Left lung (tissue), 10 donors: ENCODE data around the gene JCAD. TPM values are rescaled to one million over a fixed set of nuclear protein-coding genes. Genes with fewer than 3 reads are reported as not detected.

ENCODE experiments used
- ATAC-seq: fragments of 200-7000 bp; cut with Tn5 transposase; one replicate; pipeline ENCODE4 v1.9.1; 2020; ENCODE audit warnings: moderate library complexity
- DNase-seq, 4 donors: peaks; one replicate each; pipeline ENCODE4 v3.0.0-alpha.2; 2013 to 2020
- H3K27ac ChIP-seq, 2 donors: fragments of 200-600 bp; sonication (generic) in 1 of 2; one replicate each; pipeline versions ENCODE4 v1.5.0 to v1.8.0; 2020 to 2021
- H3K27me3 ChIP-seq, 2 donors: fragments of 200-600 bp; sonication (generic) in 1 of 2; one replicate each; pipeline versions ENCODE4 v1.5.0 to v1.8.0; 2020 to 2021
- H3K36me3 ChIP-seq, 2 donors: fragments of 200-600 bp; sonication (generic) in 1 of 2; one replicate each; pipeline versions ENCODE4 v1.5.0 to v1.8.0; 2020 to 2021
- H3K4me1 ChIP-seq, 2 donors: fragments of 200-600 bp; one replicate each; pipeline ENCODE4 v1.8.0; 2021
- H3K4me3 ChIP-seq, 2 donors: fragments of 200-600 bp; sonication (generic) in 1 of 2; one replicate each; pipeline versions ENCODE4 v1.5.0 to v1.8.0; 2020 to 2021; ENCODE audit warnings: mild to moderate bottlenecking in 1 of 2
- H3K9me3 ChIP-seq, 2 donors: fragments of 200-600 bp; sonication (generic) in 1 of 2; one replicate each; pipeline versions ENCODE4 v1.5.0 to v1.8.0; 2020 to 2021
- CTCF ChIP-seq, 2 donors: fragments of 200-600 bp; sonication (generic) in 1 of 2; IDR thresholded peaks; one replicate each; pipeline versions ENCODE4 v1.5.0 to v1.8.0; 2021; ENCODE audit warnings: antibody characterized with exemption in 2 of 2
- intact Hi-C, 2 donors: fragments of 100-400 bp; cut with DNase I; formaldehyde crosslinking; loops; one replicate each; pipeline versions ENCODE4 v1.11.2 to v1.14.2; 2022
- polyA plus RNA-seq, 6 donors: library from polyadenylated mRNA; unstranded; fragments of 120-200 nt; gene quantifications; one replicate each; pipeline ENCODE4 v1.2.1, GENCODE V29; 2013; ENCODE audit not compliant: insufficient read length in 6 of 6
- total RNA-seq, 2 donors: library from RNA; stranded (reverse); fragmentation: NEBNext Ultra II Directional; extraction: Animal tissue kit (Norgen Biotek cat#: 25700); gene quantifications; one replicate each; pipeline ENCODE4 v1.2.1, GENCODE V29; 2021
- donor health status: DM: no; HTN: yes; CAD: no.
- donor health status: DM: no; HTN: no; CAD: no.

Gene JCAD
- total and polyA plus RNA-seq, 8 donors, result 28.7 to 88.4 (median 71.0) TPM

DNA sequence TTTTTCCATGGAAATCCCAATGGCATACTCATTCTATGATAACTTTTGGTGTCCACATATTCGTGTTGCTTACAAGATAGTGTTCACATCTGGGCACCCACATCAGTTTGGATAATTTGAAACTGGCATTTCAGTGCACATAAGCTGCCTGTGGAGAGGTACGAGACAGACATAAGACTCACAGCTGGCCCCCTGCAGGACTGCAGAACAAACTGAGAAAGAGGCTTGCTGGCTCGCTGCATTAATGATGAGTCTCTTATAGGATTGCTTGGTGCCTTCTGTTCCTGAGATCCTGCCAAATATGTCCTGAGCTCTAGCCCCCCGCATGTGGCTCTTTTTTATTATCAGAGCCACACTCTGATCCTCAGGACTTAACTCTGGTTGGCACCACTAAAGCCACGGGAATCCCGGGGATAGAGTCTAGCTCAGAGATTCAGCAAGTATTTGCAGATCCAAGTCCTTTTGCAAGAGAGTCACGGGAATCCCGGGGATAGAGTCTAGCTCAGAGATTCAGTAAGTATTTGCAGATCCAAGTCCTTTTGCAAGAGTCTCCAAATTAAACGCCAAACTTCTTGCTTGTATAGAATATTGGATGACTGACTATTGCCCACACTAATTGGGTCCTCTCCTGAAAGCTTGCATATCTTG lies 34.0 kb upstream of the JCAD start:
- H3K36me3 ChIP-seq, result no peaks in the 10 kb centered on the region
- no peak overlapping the region for H3K27ac ChIP-seq
- no peak overlapping the region for H3K4me3 ChIP-seq
- intact Hi-C loops, result no loop called here
- no peaks in the 10 kb centered on the region for H3K9me3 ChIP-seq
- no peak for TF ChIP-seq CTCF (IDR thresholded peaks at IDR 0.05)
- no peak for ATAC-seq
- no peaks in the 10 kb centered on the region for H3K4me1 ChIP-seq
- no peak for DNase-seq
- no peaks in the 10 kb centered on the region for H3K27me3 ChIP-seq

DNA sequence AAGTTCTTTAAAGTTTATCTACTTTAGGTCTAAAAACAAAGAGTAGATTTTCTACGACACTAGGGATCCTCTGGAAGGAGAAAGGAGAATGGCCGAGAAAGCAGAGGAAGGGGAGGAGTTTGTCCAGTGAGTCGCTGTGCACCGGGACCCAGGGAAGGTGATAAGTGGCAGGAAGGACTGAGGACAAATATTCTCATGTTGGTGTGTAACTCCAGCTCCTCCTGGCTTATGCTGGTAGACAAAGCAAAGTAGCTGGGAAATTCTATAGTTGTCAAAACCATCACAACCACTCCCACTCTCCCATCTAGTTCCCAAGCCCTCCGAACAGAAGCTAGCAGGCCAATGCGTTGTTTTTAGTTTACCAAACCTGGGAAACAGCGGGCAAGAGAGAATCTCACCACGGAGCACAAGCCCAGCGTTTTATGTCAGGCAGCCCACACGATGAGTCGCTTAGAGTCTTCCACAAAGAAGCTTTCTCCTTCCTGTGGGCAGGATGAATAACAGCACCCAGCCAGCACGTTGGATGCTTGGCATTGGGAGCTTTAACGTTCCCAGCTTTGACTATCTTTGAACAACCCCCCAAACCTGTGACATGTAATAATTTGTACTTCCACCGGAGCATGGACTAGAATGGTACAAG lies 32.9 kb upstream of the JCAD start:
- no peak for DNase-seq
- H3K27me3 ChIP-seq, result no peaks in the 10 kb centered on the region
- H3K9me3 ChIP-seq, result no peaks in the 10 kb centered on the region
- no peak for TF ChIP-seq CTCF (IDR thresholded peaks at IDR 0.05)
- no peak for ATAC-seq
- no peak overlapping the region for H3K4me3 ChIP-seq
- no peaks in the 10 kb centered on the region for H3K4me1 ChIP-seq
- intact Hi-C loops, result no loop called here
- H3K36me3 ChIP-seq, result no peaks in the 10 kb centered on the region
- no peak overlapping the region for H3K27ac ChIP-seq

- intact Hi-C loops, result no loop called here
- Histone ChIP-seq H3K4me3 (no peak overlapping the region), H3K36me3 (no peaks in the 10 kb centered on the region), H3K27ac (no peak overlapping the region), H3K4me1 (no peaks in the 10 kb centered on the region), H3K27me3 (no peaks in the 10 kb centered on the region), H3K9me3 (no peaks in the 10 kb centered on the region)
- DNase-seq, result no peak
- ATAC-seq, result no peak
- no peak for TF ChIP-seq CTCF (IDR thresholded peaks at IDR 0.05)
These were observed 31.8 kb upstream of the JCAD start for GRCh38 chr10:30091136-30091535.

- DNase-seq (no peak), ATAC-seq (no peak)
- no peaks in the 10 kb centered on the region for H3K36me3 ChIP-seq
- no peaks in the 10 kb centered on the region for H3K27me3 ChIP-seq
- no peaks in the 10 kb centered on the region for H3K9me3 ChIP-seq
- H3K27ac ChIP-seq, result no peak overlapping the region
- TF ChIP-seq CTCF (IDR thresholded peaks at IDR 0.05), result no peak
- no peaks in the 10 kb centered on the region for H3K4me1 ChIP-seq
- intact Hi-C loops, result no loop called here
- H3K4me3 ChIP-seq, result no peak overlapping the region
These were observed 28.8 kb upstream of the JCAD start for GRCh38 chr10:30088178-30088577.

GRCh38 chr10:30083934-30084333 lies 24.5 kb upstream of the JCAD start:
- no peak overlapping the region for H3K27ac ChIP-seq
- ATAC-seq, result no peak
- TF ChIP-seq CTCF (IDR thresholded peaks at IDR 0.05), result no peak

More at GRCh38 chr10:30083934-30084333, 24.5 kb upstream of the JCAD start:
- Histone ChIP-seq H3K9me3 (no peaks in the 10 kb centered on the region), H3K36me3 (no peaks in the 10 kb centered on the region), H3K4me1 (no peaks in the 10 kb centered on the region), H3K27me3 (no peaks in the 10 kb centered on the region), H3K4me3 (no peak overlapping the region)
- DNase-seq, result no peak
- intact Hi-C loops, result no loop called here
